SK-N-SH treated with all-trans-retinoic acid at 6 μM for 48 hours (cell line): ENCODE results near the gene KRTAP1-4.

Experiments
- ARNTL ChIP-seq: fragments of 450-650 bp; formaldehyde crosslinking; IDR thresholded peaks from 2 replicates; pipeline ENCODE4 v1.5.0; 2020; ENCODE audit warnings: low read depth, mild to moderate bottlenecking, moderate library complexity, borderline replicate concordance
- BACH2 ChIP-seq: fragments of 250-450 bp; sonication (Bioruptor Pico); IDR thresholded peaks from 2 replicates; pipeline ENCODE4 v1.9.0; 2021; ENCODE audit warnings: mild to moderate bottlenecking, borderline replicate concordance
- ZC3H10 ChIP-seq: fragments of 250-450 bp; sonication (Bioruptor Pico); IDR thresholded peaks from 2 replicates; pipeline ENCODE4 v1.5.1; 2021; ENCODE audit warnings: mild to moderate bottlenecking, moderate library complexity
- ZFP30 ChIP-seq: fragments of 450-650 bp; formaldehyde crosslinking; IDR thresholded peaks from 2 replicates; pipeline ENCODE4 v1.5.0; 2022; ENCODE audit warnings: mild to moderate bottlenecking, moderate library complexity
- ZNF70 ChIP-seq: fragments of 450-650 bp; formaldehyde crosslinking; IDR thresholded peaks from 2 replicates; pipeline ENCODE4 v1.5.0; 2020; ENCODE audit warnings: mild to moderate bottlenecking, moderate library complexity
- ZNF8 ChIP-seq: fragments of 450-650 bp; formaldehyde crosslinking; IDR thresholded peaks from 2 replicates; pipeline ENCODE4 v1.5.0; 2020; ENCODE audit warnings: mild to moderate bottlenecking, moderate library complexity

GRCh38 chr17:41048441-41048840 is 18.4 kb upstream of the KRTAP1-4 start:
- no peak for TF ChIP-seq ZFP30 (CRISPR knock-in tag)
- TF ChIP-seq ZC3H10 (CRISPR knock-in tag): no peak
- no peak for TF ChIP-seq BACH2 (CRISPR knock-in tag)
- no peak for TF ChIP-seq ARNTL
- TF ChIP-seq ZNF70 (CRISPR knock-in tag): no peak
- no peak for TF ChIP-seq ZNF8 (CRISPR knock-in tag)
